Tibial nerve (tissue), 4 donors: ENCODE data around the gene AAK1.

Experiments
- EP300 ChIP-seq, 2 donors: sonication (generic); formaldehyde crosslinking; IDR thresholded peaks; one replicate each; pipeline ENCODE4 v1.6.1; 2017; ENCODE audit warnings: antibody characterized with exemption in 2 of 2, mild to moderate bottlenecking in 1 of 2
- POLR2A ChIP-seq, 2 donors: fragments of 450-650 bp; IDR thresholded peaks; one replicate each; pipeline ENCODE4 v1.6.1; 2017; ENCODE audit warnings: antibody characterized with exemption in 2 of 2, mild to moderate bottlenecking in 2 of 2, moderate library complexity in 2 of 2
- TF ChIP-seq, protein P1 (sequence below), 5 experiments: fragments of 200-600 bp in 3 of 5; fragments of 450-650 bp in 2 of 5; sonication (generic) in 3 of 5; IDR thresholded peaks; one replicate each; pipeline ENCODE4 v1.5.1; 2016 to 2019; ENCODE audit warnings: antibody characterized with exemption in 5 of 5, mild to moderate bottlenecking in 3 of 5, moderate library complexity in 2 of 5

DNA sequence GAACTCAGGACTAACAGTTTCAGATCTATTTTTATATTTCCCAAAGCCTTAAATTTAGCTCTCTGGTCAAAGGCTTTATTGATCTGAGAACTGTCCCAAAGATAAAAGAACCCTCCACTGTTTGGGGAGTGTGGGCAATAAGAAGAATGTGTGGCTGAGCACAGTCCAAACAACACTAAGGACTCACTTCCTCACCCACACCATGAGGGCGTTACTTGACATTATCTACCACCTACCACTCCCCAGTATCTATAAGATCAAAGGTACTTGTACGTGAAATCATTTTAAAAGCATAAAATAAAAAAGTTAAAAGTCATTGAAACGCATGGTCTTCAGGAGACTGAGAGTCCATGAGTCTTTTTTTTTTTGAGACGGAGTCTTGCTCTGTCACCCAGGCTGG, 151.7 kb downstream of the AAK1 start:
- TF ChIP-seq, protein P1, sequence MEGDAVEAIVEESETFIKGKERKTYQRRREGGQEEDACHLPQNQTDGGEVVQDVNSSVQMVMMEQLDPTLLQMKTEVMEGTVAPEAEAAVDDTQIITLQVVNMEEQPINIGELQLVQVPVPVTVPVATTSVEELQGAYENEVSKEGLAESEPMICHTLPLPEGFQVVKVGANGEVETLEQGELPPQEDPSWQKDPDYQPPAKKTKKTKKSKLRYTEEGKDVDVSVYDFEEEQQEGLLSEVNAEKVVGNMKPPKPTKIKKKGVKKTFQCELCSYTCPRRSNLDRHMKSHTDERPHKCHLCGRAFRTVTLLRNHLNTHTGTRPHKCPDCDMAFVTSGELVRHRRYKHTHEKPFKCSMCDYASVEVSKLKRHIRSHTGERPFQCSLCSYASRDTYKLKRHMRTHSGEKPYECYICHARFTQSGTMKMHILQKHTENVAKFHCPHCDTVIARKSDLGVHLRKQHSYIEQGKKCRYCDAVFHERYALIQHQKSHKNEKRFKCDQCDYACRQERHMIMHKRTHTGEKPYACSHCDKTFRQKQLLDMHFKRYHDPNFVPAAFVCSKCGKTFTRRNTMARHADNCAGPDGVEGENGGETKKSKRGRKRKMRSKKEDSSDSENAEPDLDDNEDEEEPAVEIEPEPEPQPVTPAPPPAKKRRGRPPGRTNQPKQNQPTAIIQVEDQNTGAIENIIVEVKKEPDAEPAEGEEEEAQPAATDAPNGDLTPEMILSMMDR (IDR thresholded peaks at IDR 0.05), result no peak
- TF ChIP-seq EP300 (IDR thresholded peaks at IDR 0.05) (no peak), POLR2A (IDR thresholded peaks at IDR 0.05) (no peak)
